WTC11 (cell line): ENCODE data around the gene TEX51. TPM values are rescaled to one million over a fixed set of nuclear protein-coding genes. Genes with fewer than 3 reads are reported as not detected.

Experiments used
- ATAC-seq: fragments of 200-7000 bp; cut with Tn5 transposase; 2 replicates; pipeline ENCODE4 v1.10.0; 2021; ENCODE audit warnings: mild to moderate bottlenecking, moderate library complexity
- CTCF ChIA-PET: fragments of 300-600 bp; sonication (Branson Sonifier 250); formaldehyde crosslinking; loops from one replicate; lab custom pipeline; 2021; ENCODE audit warnings: antibody characterized with exemption; lab: Charles Lee
- POLR2A ChIA-PET: fragments of 350-600 bp; sonication (Branson Sonifier 250); formaldehyde crosslinking; loops from one replicate; lab custom pipeline; 2021; ENCODE audit warnings: antibody characterized with exemption; lab: Charles Lee
- DNase-seq: peaks from one replicate; pipeline ENCODE4 v3.0.0; 2021; ENCODE audit warnings: low spot score
- H3K27ac Mint-ChIP-seq: 2 replicates; pipeline ENCODE4 v1.8.0; 2021; ENCODE audit warnings: mixed read lengths
- H3K27me3 Mint-ChIP-seq: 2 replicates; pipeline ENCODE4 v1.8.0; 2021; ENCODE audit warnings: low read depth, mild to moderate bottlenecking, moderate library complexity, mixed read lengths
- H3K36me3 Mint-ChIP-seq: 2 replicates; pipeline ENCODE4 v1.8.0; 2021; ENCODE audit warnings: mixed read lengths
- H3K4me1 Mint-ChIP-seq: 2 replicates; pipeline ENCODE4 v1.8.0; 2022; ENCODE audit warnings: mixed read lengths
- H3K4me3 Mint-ChIP-seq: 2 replicates; pipeline ENCODE4 v1.8.0; 2021; ENCODE audit warnings: mild to moderate bottlenecking, moderate library complexity, mixed read lengths
- H3K9me3 Mint-ChIP-seq: 2 replicates; pipeline ENCODE4 v1.8.0; 2021; ENCODE audit warnings: mixed read lengths
- CREB1 ChIP-seq: sonication (generic); formaldehyde crosslinking; IDR thresholded peaks from 2 replicates; pipeline ENCODE4 v1.8.0; 2023; ENCODE audit warnings: mild to moderate bottlenecking, missing genetic modification reagents
- CREM ChIP-seq: sonication (generic); formaldehyde crosslinking; IDR thresholded peaks from 2 replicates; pipeline ENCODE4 v1.8.1; 2022; ENCODE audit warnings: mild to moderate bottlenecking, missing genetic modification reagents, moderate library complexity
- ELF4 ChIP-seq: sonication (generic); formaldehyde crosslinking; IDR thresholded peaks from 2 replicates; pipeline ENCODE4 v1.8.1; 2022; ENCODE audit warnings: low read depth, mild to moderate bottlenecking, moderate library complexity, missing genetic modification reagents
- ESRRA ChIP-seq: sonication (generic); formaldehyde crosslinking; IDR thresholded peaks from 2 replicates; pipeline ENCODE4 v1.8.1; 2022; ENCODE audit warnings: mild to moderate bottlenecking, missing genetic modification reagents, borderline replicate concordance
- FOXJ3 ChIP-seq: sonication (generic); formaldehyde crosslinking; IDR thresholded peaks from 2 replicates; pipeline ENCODE4 v1.9.0; 2021; ENCODE audit warnings: missing genetic modification reagents, mild to moderate bottlenecking, borderline replicate concordance
- FOXK1 ChIP-seq: sonication (generic); formaldehyde crosslinking; IDR thresholded peaks from 2 replicates; pipeline ENCODE4 v1.8.0; 2022; ENCODE audit warnings: mild to moderate bottlenecking, moderate library complexity, missing genetic modification reagents
- HMGXB4 ChIP-seq: sonication (generic); formaldehyde crosslinking; IDR thresholded peaks from 2 replicates; pipeline ENCODE4 v1.8.1; 2023; ENCODE audit warnings: mild to moderate bottlenecking, moderate library complexity, missing genetic modification reagents
- IRF1 ChIP-seq: sonication (generic); formaldehyde crosslinking; IDR thresholded peaks from 2 replicates; pipeline ENCODE4 v1.8.0; 2023; ENCODE audit warnings: missing genetic modification reagents
- NFATC4 ChIP-seq: fragments of 250-450 bp; sonication (Bioruptor Pico); IDR thresholded peaks from 2 replicates; pipeline ENCODE4 v1.9.0; 2021; ENCODE audit warnings: mild to moderate bottlenecking
- NFYB ChIP-seq: sonication (generic); formaldehyde crosslinking; conservative IDR thresholded peaks from 2 replicates; pipeline ENCODE4 v1.8.0; 2022; ENCODE audit warnings: low read depth, missing genetic modification reagents
- NR3C1 ChIP-seq: sonication (generic); formaldehyde crosslinking; conservative IDR thresholded peaks from 2 replicates; pipeline ENCODE4 v1.8.1; 2023; ENCODE audit warnings: low read depth, mild to moderate bottlenecking, missing genetic modification reagents
- PREB ChIP-seq: sonication (generic); formaldehyde crosslinking; IDR thresholded peaks from 2 replicates; pipeline ENCODE4 v1.8.1; 2022; ENCODE audit warnings: mild to moderate bottlenecking, missing genetic modification reagents, moderate library complexity, borderline replicate concordance
- RELA ChIP-seq: sonication (generic); formaldehyde crosslinking; IDR thresholded peaks from 2 replicates; pipeline ENCODE4 v1.8.1; 2022; ENCODE audit warnings: missing genetic modification reagents, mild to moderate bottlenecking, borderline replicate concordance
- TP53 ChIP-seq: sonication (generic); formaldehyde crosslinking; IDR thresholded peaks from 2 replicates; pipeline ENCODE4 v1.8.1; 2023; ENCODE audit warnings: mild to moderate bottlenecking, missing genetic modification reagents
- USF2 ChIP-seq: sonication (generic); formaldehyde crosslinking; IDR thresholded peaks from 2 replicates; pipeline ENCODE4 v1.8.1; 2023; ENCODE audit warnings: mild to moderate bottlenecking, missing genetic modification reagents, moderate library complexity
- ZNF396 ChIP-seq: fragments of 250-450 bp; sonication (Bioruptor Pico); IDR thresholded peaks from 2 replicates; pipeline ENCODE4 v1.8.0; 2021; ENCODE audit warnings: mild to moderate bottlenecking, moderate library complexity, borderline replicate concordance
- ZNF425 ChIP-seq: fragments of 250-450 bp; sonication (Bioruptor Pico); conservative IDR thresholded peaks from 2 replicates; pipeline ENCODE4 v1.9.0; 2021; ENCODE audit warnings: mild to moderate bottlenecking
- total RNA-seq: library from RNA; stranded (reverse); gene quantifications from 3 replicates; pipeline ENCODE4 v1.2.3, GENCODE V29; 2021
- TF ChIP-seq, protein P1 (sequence below): fragments of 250-450 bp; sonication (Bioruptor Pico); IDR thresholded peaks from 2 replicates; pipeline ENCODE4 v1.9.0; 2021; ENCODE audit warnings: moderate library complexity, mild to moderate bottlenecking, inconsistent platforms, borderline replicate concordance
- TF ChIP-seq, protein P2 (sequence below): sonication (generic); formaldehyde crosslinking; IDR thresholded peaks from 2 replicates; pipeline ENCODE4 v1.8.0; 2022; ENCODE audit warnings: mild to moderate bottlenecking, missing genetic modification reagents
- TF ChIP-seq, protein P3 (sequence below): sonication (generic); formaldehyde crosslinking; IDR thresholded peaks from 2 replicates; pipeline ENCODE4 v1.8.1; 2023; ENCODE audit warnings: mild to moderate bottlenecking, missing genetic modification reagents, moderate library complexity

TEX51 gene
- total RNA-seq, 1 experiment from 2014 or later, result not detected

- TF ChIP-seq NFATC4 (CRISPR knock-in tag) (no peak), ESRRA (CRISPR knock-in tag) (no peak), USF2 (no peak), RELA (CRISPR knock-in tag) (no peak), FOXJ3 (CRISPR knock-in tag) (no peak)
- TF ChIP-seq, protein P1, sequence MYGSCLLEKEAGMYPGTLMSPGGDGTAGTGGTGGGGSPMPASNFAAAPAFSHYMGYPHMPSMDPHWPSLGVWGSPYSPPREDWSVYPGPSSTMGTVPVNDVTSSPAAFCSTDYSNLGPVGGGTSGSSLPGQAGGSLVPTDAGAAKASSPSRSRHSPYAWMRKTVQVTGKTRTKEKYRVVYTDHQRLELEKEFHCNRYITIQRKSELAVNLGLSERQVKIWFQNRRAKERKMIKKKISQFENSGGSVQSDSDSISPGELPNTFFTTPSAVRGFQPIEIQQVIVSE (CRISPR knock-in tag), result no peak
- ChIA-PET CTCF (interaction anchor here (2.1 kb wide), 1 partner anchor 60 kb away, joined by 8 read pairs; no protein-coding TSS in a partner anchor), POLR2A (no interaction called here)
- H3K4me3 Mint-ChIP-seq, result no peak overlapping the region
- peaks cover 3% of the 10 kb centered on the region; the same call in 1 of the 2 replicates for H3K4me1 Mint-ChIP-seq
- no peak for ATAC-seq
- peaks cover 15% of the 10 kb centered on the region for H3K27me3 Mint-ChIP-seq
- H3K36me3 Mint-ChIP-seq, result no peaks in the 10 kb centered on the region
- peaks cover 5% of the 10 kb centered on the region for H3K9me3 Mint-ChIP-seq
- DNase-seq, result no peak
- no peak overlapping the region for H3K27ac Mint-ChIP-seq
These were observed 13.5 kb downstream of the TEX51 start for GRCh38 chr2:126912201-126912600.

DNA sequence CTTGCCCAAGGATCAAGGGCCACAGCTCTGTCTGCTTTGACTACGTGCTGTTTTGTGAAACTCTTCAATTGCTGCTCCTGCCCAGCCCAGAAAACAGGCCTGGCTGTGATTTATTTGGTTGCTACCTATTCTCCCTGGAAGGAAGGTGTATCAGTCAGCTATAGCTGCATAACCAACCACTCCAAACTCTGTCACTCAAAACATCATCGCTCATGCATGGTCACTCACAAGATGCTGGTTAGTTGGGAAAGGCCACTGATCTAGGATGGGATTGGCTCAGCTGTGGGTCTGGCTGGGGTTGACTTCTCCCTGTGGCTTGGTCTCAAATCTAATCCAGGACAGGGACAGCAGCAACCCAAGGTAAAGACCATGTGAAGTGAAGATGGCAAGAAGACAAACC lies 14.6 kb downstream of the TEX51 start:
- peaks cover 3% of the 10 kb centered on the region; the same call in 1 of the 2 replicates for H3K4me1 Mint-ChIP-seq
- H3K27me3 Mint-ChIP-seq, result peaks cover 15% of the 10 kb centered on the region
- no peak overlapping the region for H3K4me3 Mint-ChIP-seq
- H3K9me3 Mint-ChIP-seq, result peaks cover 5% of the 10 kb centered on the region
- DNase-seq, result no peak
- CTCF ChIA-PET, result interaction anchor here (1.5 kb wide), 1 partner anchor 27 kb away, joined by 7 read pairs; no protein-coding TSS in a partner anchor
- ATAC-seq, result no peak
- no peak overlapping the region for H3K27ac Mint-ChIP-seq
- H3K36me3 Mint-ChIP-seq, result no peaks in the 10 kb centered on the region
- TF ChIP-seq TP53 (no peak), IRF1 (no peak), ZNF396 (no peak), FOXK1 (CRISPR knock-in tag) (no peak), ZNF425 (CRISPR knock-in tag) (no peak), CREM (CRISPR knock-in tag) (no peak), ELF4 (CRISPR knock-in tag) (no peak), CREB1 (no peak)
- TF ChIP-seq, protein P2, sequence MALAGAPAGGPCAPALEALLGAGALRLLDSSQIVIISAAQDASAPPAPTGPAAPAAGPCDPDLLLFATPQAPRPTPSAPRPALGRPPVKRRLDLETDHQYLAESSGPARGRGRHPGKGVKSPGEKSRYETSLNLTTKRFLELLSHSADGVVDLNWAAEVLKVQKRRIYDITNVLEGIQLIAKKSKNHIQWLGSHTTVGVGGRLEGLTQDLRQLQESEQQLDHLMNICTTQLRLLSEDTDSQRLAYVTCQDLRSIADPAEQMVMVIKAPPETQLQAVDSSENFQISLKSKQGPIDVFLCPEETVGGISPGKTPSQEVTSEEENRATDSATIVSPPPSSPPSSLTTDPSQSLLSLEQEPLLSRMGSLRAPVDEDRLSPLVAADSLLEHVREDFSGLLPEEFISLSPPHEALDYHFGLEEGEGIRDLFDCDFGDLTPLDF (CRISPR knock-in tag), result no peak
- POLR2A ChIA-PET, result no interaction called here

DNA sequence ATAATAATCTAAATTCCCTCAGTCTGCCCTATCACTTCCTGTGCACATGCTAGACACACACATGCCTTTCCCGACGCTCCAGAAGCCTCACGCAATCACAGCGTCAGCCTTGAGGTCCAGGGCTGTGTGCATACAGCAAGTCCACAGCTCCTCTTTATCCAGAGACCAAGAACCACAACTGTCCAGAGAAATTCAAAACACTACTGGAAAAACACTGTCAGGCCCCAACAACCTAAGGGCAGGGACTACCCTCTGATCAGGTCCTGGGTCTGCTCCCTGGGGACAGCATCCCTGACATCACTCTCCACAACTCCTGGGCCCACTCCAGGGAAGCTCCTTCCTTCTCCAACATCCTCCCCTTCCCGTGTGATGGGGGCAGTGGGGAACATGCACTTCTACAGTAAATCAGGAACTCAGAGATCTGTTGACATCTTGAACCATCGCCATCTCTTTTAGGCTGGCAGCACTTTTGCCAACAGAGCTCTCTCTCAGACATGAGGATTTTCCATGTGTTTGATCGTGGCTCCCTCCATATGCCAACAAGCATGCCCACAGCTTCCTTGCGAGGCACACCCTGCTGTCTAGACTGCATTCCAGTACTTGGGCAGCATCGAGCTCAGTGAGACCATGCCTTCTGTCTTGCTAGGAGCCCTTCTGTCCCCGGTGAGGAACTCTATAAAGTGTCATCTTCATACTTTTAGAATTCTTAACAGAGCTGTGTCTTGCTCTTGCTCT lies 15.4 kb downstream of the TEX51 start:
- Mint-ChIP-seq H3K36me3 (no peaks in the 10 kb centered on the region), H3K4me1 (no peaks in the 10 kb centered on the region), H3K27me3 (peaks cover 15% of the 10 kb centered on the region), H3K9me3 (peaks cover 5% of the 10 kb centered on the region), H3K27ac (no peak overlapping the region), H3K4me3 (no peak overlapping the region)
- CTCF ChIA-PET, result interaction anchor here (1.5 kb wide), 1 partner anchor 28 kb away, joined by 7 read pairs; no protein-coding TSS in a partner anchor
- DNase-seq (no peak), ATAC-seq (no peak)
- POLR2A ChIA-PET, result no interaction called here
- no peak for TF ChIP-seq HMGXB4 (CRISPR knock-in tag)
- no peak for TF ChIP-seq NFATC4 (CRISPR knock-in tag)
- TF ChIP-seq, protein P3, sequence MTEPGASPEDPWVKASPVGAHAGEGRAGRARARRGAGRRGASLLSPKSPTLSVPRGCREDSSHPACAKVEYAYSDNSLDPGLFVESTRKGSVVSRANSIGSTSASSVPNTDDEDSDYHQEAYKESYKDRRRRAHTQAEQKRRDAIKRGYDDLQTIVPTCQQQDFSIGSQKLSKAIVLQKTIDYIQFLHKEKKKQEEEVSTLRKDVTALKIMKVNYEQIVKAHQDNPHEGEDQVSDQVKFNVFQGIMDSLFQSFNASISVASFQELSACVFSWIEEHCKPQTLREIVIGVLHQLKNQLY (CRISPR knock-in tag), result no peak
- no peak for TF ChIP-seq PREB (CRISPR knock-in tag)
- no peak for TF ChIP-seq NR3C1 (CRISPR knock-in tag)
- no peak for TF ChIP-seq NFYB
